Ascending aorta (tissue), 2 donors: Measurements from ENCODE around the gene ELMO1. TPM values are rescaled to one million over a fixed set of nuclear protein-coding genes. Genes with fewer than 3 reads are reported as not detected.
A peak's percentile ranks its signal among the peaks of the same experiment; 100 is the strongest.

ENCODE experiments used
- DNase-seq, 2 donors: peaks; one replicate each; pipeline ENCODE4 v3.0.0-alpha.2; 2019; ENCODE audit warnings: low spot score in 2 of 2
- H3K27ac ChIP-seq, 2 donors: fragments of 200-600 bp; sonication (generic); one replicate each; pipeline ENCODE4 v1.5.1; 2016 to 2017; ENCODE audit warnings: mild to moderate bottlenecking in 1 of 2
- H3K27me3 ChIP-seq: fragments of 200-600 bp; sonication (generic); one replicate; pipeline ENCODE4 v1.5.1; 2017
- H3K36me3 ChIP-seq, 2 donors: fragments of 200-600 bp; sonication (generic); one replicate each; pipeline ENCODE4 v1.5.1; 2016
- H3K4me1 ChIP-seq, 2 donors: fragments of 200-600 bp; sonication (generic); one replicate each; pipeline ENCODE4 v1.5.1; 2016 to 2017; ENCODE audit warnings: mild to moderate bottlenecking in 1 of 2
- H3K4me3 ChIP-seq, 2 donors: fragments of 200-600 bp; sonication (generic); one replicate each; pipeline ENCODE4 v1.5.1; 2016 to 2017; ENCODE audit warnings: mild to moderate bottlenecking in 1 of 2
- H3K9me3 ChIP-seq, 2 donors: fragments of 200-600 bp; sonication (generic); one replicate each; pipeline ENCODE4 v1.5.1; 2016
- intact Hi-C: fragments of 100-400 bp; cut with DNase I; formaldehyde crosslinking; loops from one replicate; pipeline ENCODE4 v1.15.1; 2023
- total RNA-seq: library from RNA; depleted of rRNA; stranded (reverse); fragments of >200 nt; gene quantifications from one replicate; pipeline ENCODE4 v1.1.0, GENCODE V29; 2016
- TF ChIP-seq, protein P1 (sequence below), 3 experiments: fragments of 200-600 bp in 2 of 3; fragments of 450-650 bp in 1 of 3; sonication (generic) in 2 of 3; IDR thresholded peaks; one replicate each; pipeline ENCODE4 v1.5.1; 2016 to 2019; ENCODE audit warnings: antibody characterized with exemption in 3 of 3, mild to moderate bottlenecking in 1 of 3, moderate library complexity in 1 of 3

The ELMO1 gene
- total RNA-seq, 1 donor from 2014 or later, result 40.8 TPM

DNA sequence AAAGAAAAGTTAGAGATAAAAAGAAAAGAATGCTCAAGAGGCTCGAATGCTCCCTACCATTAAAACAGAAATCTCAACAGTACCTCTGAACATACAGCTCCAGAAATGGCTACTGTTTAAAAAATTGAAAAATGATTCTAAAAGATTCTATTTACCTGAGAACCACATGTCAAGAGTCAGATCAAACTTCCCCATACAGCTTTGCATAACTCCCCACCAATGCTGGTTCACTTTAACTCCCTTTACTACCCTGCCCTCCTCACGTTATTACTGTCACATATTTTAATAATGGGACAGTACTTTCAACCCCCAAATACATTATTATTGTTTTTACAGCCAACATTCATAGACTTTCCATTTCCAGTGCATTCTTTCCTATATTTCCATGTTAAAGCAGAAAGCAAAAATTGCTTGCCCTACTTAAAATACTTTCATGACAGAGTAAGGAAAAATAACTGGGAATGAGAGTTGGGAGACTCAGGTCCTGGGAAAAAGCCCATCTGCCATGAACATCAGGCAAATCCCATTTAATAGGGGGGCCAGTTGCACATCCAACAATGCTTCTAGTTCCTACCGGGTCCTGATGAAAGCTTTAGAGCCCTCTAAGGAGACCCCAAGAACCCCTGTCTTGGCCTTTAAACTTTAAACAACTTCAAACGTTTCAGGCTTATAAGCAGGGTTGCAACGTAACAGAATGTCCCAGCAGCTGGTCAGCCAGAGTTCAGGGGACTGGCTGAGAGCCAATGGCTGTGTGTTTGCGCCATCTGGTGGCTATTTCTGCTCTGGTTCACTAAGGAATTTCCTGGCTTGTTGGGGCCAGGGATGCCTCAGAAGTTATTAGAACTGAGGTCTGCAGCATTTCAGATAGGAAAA, 247.4 kb downstream of the ELMO1 start:
- Histone ChIP-seq H3K36me3 (peaks cover 0 to 5% of the 10 kb centered on the region in 2 donors), H3K9me3 (no peaks in the 10 kb centered on the region), H3K27me3 (no peaks in the 10 kb centered on the region), H3K27ac (peak overlapping the region; percentile 67 to 85), H3K4me3 (no peak overlapping the region), H3K4me1 (peaks cover 0 to 17% of the 10 kb centered on the region in 2 donors)
- TF ChIP-seq, protein P1, sequence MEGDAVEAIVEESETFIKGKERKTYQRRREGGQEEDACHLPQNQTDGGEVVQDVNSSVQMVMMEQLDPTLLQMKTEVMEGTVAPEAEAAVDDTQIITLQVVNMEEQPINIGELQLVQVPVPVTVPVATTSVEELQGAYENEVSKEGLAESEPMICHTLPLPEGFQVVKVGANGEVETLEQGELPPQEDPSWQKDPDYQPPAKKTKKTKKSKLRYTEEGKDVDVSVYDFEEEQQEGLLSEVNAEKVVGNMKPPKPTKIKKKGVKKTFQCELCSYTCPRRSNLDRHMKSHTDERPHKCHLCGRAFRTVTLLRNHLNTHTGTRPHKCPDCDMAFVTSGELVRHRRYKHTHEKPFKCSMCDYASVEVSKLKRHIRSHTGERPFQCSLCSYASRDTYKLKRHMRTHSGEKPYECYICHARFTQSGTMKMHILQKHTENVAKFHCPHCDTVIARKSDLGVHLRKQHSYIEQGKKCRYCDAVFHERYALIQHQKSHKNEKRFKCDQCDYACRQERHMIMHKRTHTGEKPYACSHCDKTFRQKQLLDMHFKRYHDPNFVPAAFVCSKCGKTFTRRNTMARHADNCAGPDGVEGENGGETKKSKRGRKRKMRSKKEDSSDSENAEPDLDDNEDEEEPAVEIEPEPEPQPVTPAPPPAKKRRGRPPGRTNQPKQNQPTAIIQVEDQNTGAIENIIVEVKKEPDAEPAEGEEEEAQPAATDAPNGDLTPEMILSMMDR (IDR thresholded peaks at IDR 0.05), result peak; percentile 62 to 86 (median 71)
- DNase-seq, result peak; percentile 38 to 91
- intact Hi-C loops, result loop anchor here (1.0 to 10.0 kb wide), 4 partner anchors 169 to 721 kb away; partner anchors contain the start of gene EPDR1

DNA sequence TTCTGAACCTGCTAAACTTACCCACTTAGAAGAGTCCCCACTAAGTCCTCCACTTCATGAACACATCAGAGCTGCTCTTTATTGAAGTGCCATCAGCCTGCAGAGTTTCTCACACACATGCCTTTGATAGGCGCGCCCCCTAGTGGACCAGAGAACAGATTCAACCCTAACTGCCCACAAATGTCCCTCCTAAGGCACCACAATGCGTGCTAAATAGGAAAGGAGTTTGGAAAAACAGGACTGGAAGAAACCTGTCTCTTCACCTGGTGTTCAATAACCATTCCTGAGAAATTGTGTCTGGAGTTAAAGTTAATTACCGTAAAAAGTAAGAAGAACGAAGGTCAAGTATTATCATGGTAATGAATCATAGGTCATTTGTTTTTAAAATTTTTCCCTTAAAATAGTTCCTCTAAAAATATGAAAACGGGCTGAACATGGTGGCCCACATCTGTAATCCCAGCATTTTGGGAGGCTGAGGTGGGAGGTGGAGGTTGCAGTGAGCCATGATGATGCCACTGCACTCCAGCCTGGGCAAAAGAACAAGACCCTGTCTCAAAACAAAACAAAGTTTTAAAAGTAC, 249.7 kb downstream of the ELMO1 start:
- Histone ChIP-seq H3K27ac (no peak overlapping the region), H3K36me3 (peaks cover 0 to 5% of the 10 kb centered on the region in 2 donors), H3K4me3 (no peak overlapping the region), H3K4me1 (peaks cover 0 to 17% of the 10 kb centered on the region in 2 donors), H3K27me3 (no peaks in the 10 kb centered on the region), H3K9me3 (no peaks in the 10 kb centered on the region)
- intact Hi-C loops, result loop anchor here (5.0 to 10.0 kb wide), 3 partner anchors 212 to 978 kb away; partner anchors contain the start of gene STARD3NL
- peak in 1 of 2 donors; percentile 91 for DNase-seq
- TF ChIP-seq, protein P1 (IDR thresholded peaks at IDR 0.05), result peak; percentile 75 to 87 (median 85)

DNA sequence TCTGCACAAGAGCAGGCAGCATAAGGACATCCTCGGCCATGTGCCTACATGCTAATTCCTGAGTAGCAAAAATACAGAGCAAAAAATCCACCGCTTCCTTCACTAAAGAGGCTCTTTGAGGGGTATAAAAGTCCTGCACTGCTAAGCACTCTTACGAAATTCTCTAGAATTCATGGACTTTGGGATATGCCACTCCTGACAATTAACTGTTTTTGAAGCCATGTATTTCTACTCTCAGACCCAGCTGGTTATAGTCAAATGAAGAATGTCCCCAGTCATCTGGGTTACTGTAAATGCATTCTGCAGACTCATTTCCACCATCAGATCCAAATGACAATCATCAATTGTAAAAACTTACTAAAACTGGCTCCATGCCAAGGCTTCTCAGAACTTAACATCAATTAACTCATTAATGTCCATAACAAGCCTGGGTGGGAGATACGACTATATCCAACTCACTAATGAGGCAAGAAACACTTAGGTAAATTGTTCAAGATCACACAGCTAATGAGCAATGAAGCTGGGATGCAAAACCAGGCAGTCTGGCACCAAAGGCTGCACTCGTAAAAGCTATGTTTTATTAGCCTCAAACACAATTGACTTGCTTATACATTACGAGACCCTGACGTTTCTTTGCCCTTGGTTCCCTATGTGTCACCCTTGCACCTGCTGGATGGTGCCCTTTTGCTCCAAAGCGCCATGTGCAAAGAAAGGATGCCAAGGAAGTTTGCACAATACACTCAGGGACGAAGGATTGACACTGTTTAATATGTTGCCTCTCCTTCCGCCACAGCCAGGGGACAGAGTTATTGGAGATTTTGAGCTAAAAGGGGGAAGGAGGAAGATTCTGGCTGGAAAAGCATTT, 250.4 kb downstream of the ELMO1 start:
- H3K36me3 ChIP-seq, result no peaks in the 10 kb centered on the region
- H3K27me3 ChIP-seq, result no peaks in the 10 kb centered on the region
- H3K4me3 ChIP-seq, result no peak overlapping the region
- peaks cover 0 to 19% of the 10 kb centered on the region in 2 donors for H3K4me1 ChIP-seq
- intact Hi-C loops, result loop anchor here (5.0 to 10.0 kb wide), 3 partner anchors 211 to 979 kb away; partner anchors contain the start of gene STARD3NL
- no peak overlapping the region for H3K27ac ChIP-seq
- TF ChIP-seq, protein P1 (IDR thresholded peaks at IDR 0.05), result no peak
- H3K9me3 ChIP-seq, result no peaks in the 10 kb centered on the region
- DNase-seq, result no peak

DNA sequence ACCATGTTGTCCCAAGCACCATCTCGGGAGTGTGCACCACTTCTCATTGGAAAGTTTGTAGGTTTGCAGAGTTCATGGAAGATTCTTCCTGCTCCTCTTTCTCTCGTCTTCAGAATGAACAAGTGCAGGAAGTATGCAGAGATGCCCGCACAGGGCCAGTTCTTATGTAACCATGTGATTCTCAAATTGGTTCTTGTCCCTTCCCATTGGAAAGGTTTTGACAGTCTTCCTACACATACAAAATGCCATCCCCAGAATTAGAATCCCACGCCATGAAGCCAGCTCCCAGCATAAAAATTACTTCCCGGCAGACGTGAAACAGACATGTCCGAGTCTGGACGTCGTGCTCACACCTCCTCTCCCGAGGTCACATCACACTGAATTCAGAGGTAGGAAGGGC, 251.6 kb downstream of the ELMO1 start:
- Histone ChIP-seq H3K9me3 (no peaks in the 10 kb centered on the region), H3K36me3 (no peaks in the 10 kb centered on the region), H3K27ac (no peak overlapping the region), H3K27me3 (no peaks in the 10 kb centered on the region), H3K4me3 (no peak overlapping the region), H3K4me1 (peaks cover 0 to 19% of the 10 kb centered on the region in 2 donors)
- DNase-seq, result no peak
- TF ChIP-seq, protein P1 (IDR thresholded peaks at IDR 0.05), result no peak
- intact Hi-C loops, result loop anchor here (5.0 to 10.0 kb wide), 3 partner anchors 210 to 980 kb away; partner anchors contain the start of gene STARD3NL

DNA sequence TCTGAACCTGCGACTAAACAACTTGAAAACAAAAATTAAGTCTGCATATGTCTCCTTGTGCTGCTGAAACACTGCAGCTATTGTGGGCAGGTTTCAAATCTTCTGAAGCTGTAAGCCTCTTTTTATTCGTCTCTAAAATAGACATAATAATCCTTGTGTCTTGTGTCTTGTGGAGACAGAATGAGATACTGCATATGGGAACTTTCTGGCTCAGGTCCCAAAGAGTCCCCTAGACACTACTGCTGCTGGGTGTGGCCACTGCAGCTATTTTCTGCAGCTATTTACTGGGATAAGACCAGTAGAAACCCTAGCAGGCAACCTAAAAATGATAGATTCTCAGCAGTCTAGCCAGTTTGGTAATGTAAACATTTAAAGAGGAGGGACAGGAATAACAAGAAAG, 252.0 kb downstream of the ELMO1 start:
- intact Hi-C loops, result loop anchor here (5.0 to 10.0 kb wide), 3 partner anchors 209 to 981 kb away; partner anchors contain the start of gene STARD3NL
- no peak overlapping the region for H3K4me3 ChIP-seq
- H3K36me3 ChIP-seq, result no peaks in the 10 kb centered on the region
- no peak for DNase-seq
- no peak overlapping the region for H3K27ac ChIP-seq
- H3K4me1 ChIP-seq, result peaks cover 0 to 16% of the 10 kb centered on the region in 2 donors
- TF ChIP-seq, protein P1 (IDR thresholded peaks at IDR 0.05), result no peak
- no peaks in the 10 kb centered on the region for H3K27me3 ChIP-seq
- no peaks in the 10 kb centered on the region for H3K9me3 ChIP-seq
